DMS 273 (cell line): Measurements from ENCODE around the gene BRAP.
"Not testable (repeated sequence)": the region's sequence is repeated elsewhere in the genome, so short reads cannot be mapped to it uniquely, and the experiment has no call there.

Experiments
- DNase-seq: peaks from one replicate; lab custom pipeline; 2025; ENCODE audit not compliant: unreplicated experiment; lab: John Stamatoyannopoulos, UW

Gene BRAP

DNA sequence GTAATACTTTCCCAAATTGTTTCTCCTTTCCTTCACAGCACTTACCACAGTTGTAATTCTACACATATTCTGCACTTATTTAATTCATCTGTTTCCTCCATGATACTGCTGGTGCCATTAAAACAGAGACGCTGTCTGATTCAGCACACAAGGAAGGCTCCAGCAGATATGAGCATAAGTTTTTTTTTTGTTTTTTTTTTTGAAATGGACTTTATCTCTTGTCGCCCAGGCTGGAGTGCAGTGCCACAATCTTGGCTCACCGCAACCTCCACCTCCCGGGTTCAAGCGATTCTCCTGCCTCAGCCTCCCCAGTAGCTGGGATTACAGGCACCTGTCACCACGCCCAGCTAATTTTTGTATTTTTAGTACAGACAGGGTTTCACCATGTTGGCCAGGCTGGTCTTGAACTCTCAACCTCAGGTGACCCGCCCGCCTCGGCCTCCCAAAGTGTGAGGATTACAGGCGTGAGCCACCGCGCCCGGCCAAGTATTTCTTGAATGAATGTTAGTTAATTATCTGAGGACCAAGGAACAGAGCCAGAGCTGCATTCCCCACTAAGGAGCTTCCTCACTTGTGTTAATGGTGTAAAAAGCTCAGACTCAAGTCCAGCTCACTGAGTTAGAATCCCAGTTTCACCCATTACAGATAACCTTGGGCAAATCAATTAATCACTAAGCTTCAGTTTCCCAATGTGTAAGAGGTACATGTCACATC is 1.1 kb downstream of the BRAP start:
- not testable (repeated sequence) for DNase-seq

DNA sequence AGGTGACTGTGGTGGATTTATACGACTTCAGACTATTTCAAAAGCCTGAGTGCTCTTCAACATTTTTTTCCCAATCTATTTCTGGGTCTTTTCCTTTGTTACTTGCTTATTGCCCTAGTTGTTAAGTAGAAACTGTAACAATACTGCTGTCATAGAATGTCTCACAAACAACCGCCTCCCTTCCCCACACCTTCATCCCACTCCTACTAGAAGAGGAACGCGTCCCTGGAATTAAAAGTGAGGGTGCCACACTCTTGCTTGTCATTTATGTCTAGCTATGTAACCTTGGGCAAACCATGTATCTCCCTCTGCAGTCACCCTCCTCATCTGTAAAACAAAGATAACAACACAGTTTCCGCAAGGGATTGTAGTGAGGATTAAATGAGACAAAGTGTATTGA is 8.6 kb downstream of the BRAP start:
- no peak for DNase-seq

DNA sequence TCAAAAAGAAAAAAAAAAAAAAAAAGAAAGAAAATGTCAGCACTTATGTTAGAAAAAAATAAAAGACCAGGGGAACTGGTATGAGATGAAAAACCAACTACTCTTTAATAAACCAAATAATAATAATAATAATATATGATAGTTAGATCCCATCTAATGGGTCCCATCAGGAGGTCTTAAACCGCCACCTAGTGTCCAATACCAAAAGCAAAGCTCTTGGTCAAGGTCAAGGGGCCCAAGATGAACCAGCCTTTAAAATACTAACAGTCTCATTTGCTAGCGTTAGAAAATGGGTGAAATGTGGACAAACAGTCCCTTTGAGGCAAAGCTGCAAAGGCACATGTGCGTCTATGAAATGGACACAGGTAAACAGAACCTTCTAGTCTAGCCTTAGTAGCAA is 12.3 kb downstream of the BRAP start:
- DNase-seq, result peak; percentile 35

DNA sequence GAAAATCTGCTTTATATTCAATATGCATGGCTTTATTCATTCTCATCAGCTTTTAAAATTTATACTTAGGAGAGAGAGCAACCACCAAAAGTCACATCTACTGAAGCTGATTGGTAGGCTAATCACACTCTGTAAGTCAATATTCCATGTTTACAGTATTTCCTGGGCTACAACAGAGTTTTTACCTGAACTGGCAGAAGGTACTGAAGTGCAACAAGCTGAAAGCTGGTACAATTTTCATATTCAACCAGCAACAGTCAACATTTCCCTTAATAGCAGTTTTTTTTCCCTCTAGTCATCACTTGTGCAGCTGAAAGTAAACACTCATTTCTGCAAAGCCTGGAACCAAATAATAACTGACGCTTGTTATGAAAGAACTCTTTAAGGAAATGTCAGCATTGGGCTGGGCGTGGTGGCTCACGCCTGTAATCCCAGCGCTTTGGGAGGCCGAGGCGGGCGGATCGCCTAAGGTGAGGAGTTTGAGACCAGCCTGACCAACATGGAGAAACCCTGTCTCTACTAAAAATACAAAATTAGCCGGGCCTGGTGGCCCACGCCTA is 12.9 kb downstream of the BRAP start:
- DNase-seq, result no peak

DNA sequence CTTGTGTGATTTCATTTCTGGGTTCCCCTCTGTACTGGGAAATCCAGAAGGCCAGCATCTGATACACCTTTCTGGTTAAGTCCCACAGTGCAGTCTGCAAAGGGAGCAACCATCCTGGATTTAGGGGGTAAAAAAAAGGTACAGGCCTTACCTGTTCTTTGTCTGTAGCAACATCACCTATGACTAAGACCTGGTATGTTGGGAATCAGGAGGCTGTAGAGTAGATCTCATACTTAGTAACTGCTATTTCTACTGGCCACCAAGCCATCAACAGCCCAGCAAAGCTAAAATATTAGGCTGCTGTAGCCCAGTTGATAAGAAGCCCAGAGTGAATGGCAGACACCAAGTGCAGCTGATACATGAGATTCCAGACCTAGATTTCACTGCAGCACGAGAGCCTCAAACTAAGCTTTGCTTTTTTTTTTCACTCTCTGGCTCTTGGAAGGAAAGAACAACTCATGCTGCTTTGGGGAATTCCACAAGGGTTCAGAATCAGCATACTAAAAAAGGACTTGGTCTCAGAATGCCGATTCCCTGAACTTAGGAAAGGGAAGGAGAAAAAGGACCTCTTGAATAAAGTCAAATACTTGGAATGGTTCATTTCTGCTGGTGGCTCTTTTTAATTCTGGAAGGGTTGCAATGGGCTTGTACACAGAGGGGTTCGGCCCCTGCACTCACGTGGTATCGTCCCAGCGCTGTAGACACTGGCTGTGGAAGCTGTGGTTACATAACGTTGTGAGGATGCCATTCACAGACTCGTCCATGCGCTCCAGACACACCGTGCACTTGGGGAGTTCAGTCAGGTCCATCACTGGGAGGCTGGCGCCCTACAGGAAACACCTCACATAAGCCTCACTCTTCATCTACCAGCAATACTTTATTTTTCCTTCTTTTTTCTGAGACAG is 20.5 kb downstream of the BRAP start:
- DNase-seq, result no peak

DNA sequence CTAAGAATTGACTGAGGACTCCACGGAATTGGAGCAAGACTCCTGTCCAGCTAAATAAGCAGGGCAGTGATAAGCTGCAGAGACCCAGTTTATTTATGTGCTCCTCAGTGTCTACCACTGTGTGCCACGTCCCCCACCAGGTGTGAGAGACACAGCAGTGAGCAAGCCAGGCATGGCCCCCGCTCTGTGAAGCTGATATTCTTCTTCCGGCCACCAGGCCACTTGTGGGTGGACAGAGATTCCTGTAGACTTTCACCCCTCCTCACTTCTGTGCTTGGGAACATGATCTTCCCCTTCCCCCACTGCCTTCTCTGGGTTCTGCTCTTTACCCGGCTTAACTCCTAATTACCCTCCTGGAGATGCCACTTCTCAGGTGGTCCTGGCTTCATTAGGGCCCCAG is 21.3 kb downstream of the BRAP start:
- DNase-seq, result no peak

DNA sequence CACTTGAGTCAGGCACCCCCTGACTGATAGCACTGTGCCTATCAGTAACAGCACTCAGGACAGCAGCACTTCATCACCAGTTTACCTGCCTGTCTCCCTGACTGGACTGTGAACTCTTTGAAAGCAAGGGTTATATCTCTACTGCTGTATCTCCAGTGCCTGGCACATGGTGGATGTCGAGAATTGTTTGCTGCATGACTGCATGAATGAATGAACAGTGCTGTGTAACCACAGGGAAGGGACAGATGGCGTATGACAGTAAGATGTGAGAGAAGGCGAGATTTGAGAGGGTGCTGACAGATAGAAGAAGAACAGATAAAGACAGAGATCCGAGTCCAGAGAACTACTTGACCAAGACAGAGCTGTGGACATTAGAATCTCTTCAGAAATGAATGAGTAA is 29.7 kb downstream of the BRAP start:
- no peak for DNase-seq

DNA sequence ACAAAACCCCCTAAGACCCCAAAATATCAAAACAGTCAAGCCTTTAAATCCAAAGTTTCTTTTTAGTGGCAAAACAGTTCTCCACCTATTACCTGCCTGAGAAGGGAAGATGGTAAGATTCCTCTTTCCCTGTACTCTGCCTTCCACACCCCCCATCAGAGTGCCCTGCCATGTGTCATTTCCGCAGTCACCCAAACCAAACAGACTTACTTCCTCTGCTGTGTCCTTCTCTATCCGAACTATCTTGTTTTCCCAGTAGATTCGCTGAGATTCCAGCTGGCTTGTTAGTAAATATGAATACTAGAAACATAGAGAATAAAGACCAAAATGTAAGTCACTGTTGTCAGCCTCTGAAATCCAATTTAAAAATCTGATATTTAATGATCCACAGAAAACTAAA is 30.4 kb downstream of the BRAP start:
- DNase-seq, result no peak

DNA sequence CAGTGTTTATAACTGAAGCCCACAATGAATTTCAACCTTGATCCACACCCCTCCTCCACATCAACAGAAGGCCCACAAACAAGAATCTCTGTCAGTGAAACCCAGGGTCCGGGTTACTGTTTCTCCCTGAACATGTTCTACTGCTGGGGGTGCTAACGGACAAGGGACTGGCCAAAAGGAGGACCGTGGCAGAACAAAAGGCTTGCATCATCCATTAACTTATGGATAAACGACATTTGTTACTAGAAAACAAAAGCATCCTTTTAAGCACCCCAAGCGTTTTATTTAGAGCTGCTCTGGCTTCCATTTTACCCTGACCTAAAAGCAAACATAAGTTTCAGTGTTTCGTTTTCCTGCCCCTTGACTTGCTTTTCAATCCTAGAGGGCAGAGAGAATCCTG is 32.2 kb downstream of the BRAP start:
- no peak for DNase-seq

DNA sequence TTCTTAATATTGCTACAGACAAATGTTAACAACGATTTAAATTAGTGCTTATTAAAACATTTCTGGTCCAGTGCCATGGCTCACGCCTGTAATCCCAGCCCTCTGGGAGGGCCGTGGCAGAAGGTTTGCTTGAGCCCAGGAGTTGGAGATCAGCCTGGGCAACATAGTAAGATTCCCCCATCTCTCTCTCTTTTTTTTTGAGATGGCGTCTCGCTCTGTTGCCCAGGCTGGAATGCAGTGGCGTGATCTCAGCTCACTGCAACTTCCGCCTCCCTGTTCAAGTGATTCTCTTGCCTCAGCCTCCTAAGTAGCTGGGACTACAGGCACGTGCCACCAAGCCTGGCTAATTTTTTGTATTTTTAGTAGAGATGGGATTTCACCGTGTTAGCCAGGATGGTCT is 33.2 kb downstream of the BRAP start:
- DNase-seq, result not testable (repeated sequence)

DNA sequence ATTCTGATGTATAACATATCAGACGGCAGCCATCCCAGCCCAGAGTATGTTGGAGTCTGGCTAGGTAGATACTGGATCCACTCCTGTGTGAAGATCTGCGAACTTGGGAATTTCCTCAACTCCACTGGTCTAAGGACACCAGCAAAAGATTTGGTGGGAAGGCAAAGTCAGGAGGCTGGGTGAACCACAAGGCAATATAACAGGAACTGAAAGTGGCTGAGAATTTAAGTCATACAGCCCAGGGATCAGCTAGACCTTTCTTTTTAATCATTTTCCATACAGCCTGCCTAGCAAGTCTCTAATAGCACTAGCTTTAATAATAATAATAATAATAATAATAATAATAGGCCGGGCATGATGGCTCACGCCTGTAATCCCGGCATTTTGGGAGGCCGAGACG is 34.8 kb downstream of the BRAP start:
- DNase-seq, result no peak

DNA sequence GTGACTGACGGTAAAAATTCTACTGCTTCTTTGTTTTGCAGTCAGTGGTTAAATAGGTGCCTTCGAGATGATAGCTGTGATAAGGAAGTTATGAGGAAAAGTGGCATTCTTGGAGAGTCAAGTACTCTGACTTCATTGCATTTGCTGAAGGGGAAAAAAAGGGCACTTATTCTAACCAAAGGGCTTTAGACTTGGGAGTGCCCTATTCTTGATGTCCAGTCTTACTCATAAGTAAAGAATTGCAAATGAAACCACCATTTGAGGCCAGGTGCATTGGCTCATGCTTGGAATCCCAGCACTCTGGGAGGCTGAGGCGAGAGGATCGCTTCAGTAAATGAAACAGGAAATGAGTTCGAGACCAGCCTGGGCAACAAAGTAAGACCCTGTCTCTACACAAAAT is 40.3 kb downstream of the BRAP start:
- no peak for DNase-seq

DNA sequence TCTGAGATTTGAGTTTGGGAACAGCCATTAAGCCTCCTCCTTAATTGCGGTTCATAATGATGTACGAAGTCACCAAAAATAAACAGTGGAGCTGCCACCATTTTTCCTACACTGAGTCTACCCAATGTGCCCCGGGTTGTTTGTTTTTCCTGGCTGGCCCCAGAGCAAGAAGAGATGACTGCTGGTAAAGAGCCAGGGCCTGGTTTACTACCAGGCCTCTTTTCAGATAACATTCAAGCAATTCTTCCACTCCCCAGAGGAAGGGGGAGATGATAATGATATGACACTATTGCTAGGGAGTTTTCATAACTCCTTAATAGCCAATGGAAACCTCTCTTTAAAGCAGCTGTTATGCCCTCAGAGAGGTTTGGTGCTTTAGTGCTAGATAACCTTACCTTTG is 42.3 kb downstream of the BRAP start:
- peak; percentile 25 for DNase-seq

DNA sequence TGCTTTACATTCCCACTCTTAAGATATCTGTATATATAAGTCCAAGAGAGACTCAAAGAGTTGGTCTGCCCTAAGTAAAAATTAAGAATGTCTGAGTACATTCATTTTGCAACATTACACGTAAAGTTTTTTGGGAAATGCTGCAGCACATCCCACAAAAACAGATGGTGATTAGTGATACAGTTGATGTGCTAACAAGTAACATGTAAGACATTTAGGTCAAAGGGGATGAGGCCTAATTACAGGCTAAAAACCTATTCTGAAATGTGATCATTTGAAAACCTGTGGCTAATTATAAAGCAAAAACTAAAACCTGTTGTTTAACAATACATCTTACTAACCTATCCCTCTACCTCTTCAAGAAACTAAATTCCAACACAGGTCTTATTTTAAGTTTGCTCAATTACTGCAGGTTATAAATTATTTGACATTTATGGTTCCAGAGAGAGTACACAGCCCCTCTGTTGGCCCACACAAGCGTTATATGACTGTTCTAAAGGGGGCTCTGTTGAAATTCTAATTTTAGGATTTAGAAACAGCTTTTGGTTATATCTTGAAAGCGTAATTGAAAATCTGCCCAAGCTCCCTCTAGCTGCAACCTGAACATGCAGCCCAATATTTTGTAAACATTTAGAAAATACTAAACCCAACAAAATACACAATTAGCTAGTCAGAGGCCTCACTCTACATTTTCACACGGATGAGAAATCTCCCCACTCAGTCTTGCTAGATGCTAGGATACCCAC is 42.9 kb downstream of the BRAP start:
- DNase-seq, result peak; percentile 50

DNA sequence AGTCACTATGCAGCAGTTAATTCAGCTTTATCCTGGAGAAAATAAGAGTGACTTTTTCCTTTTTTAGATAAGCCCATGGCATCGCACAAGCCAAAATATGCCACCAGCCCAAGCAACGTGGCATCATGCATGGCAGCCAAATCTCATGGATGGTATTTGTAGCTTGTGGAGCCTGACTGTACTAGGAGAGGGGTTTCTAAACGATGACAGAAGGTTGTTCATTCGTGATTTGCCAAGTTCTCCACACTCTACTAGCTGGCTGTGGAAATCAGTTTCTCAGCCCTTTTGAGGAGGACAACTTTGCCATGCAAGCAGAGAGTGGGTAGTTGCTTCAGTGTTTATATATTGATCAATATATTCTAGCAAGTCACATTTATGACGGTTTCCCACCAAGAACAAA is 45.2 kb downstream of the BRAP start:
- DNase-seq, result no peak

DNA sequence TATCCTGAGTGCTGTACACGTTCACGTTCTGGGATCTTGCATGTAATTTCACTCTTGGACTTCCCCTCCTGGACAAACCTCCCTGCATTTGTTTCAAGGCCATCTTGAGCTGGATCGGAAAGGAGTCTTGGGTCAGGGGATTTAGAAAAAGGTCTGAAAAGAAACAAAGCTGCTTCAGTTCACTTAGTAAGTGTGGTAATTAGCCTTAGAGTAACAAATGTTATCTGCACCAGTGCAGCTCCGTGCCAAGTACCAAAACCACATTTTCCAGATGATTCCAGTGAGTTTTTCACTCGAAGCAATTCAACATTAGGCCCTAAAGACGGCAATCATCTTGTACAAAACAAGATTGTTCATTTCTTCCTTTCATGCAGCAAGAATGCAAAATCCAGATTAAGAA is 47.2 kb downstream of the BRAP start:
- DNase-seq, result no peak

DNA sequence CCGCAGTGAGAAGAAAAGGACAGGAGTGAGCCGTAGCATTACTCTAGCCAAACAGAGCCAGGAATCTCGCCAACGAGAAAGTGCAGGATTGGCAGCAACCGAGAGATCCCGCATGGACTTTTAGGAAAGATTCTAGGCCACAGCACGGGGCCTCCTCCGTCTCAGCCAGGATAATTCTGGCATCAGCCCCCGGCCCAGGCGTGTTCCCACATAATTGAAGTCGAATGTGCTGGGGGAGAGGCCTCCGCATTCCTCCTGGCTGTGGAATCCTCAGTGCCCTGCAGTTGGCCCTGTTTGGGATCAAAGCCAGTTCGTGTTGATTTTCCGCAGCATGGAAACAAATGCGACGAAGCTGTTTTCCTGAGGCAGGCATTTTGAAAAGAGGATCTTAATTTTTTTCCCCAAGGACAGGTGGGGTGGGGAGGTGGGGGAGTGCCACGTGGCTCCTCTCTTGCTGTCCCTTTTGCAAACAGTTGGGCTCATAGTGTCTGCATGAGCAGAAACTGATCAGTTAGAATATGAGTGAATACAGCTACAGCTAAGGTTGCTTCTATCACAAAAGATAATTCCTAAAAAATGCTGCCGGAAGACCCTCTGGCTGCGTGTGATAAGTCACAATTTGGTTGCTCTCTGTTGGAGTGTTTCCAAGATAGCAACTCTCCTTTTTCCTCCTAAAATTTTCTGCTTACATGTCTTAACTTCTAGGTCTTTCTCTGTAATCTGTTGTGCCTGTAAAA is 49.4 kb downstream of the BRAP start:
- peak; percentile 61 for DNase-seq

DNA sequence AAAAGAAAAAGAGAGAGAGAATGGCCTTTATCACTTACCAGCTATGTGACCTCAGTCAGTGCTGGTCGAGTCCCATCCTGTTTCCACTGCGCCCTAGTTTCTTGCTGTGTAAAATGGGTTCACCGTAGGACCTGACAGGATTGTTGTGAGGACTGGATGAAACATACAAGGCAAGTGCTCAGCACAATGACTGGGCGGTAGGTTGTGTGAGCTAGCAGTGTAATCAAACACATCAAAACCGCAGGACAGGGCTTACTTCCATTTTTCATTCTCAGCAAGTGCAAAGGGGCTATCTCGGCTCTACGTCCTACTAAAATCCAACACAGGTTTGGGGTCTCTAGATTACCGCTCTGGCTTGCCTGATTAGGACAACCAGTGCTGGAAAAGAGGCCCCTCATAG is 50.2 kb downstream of the BRAP start:
- DNase-seq, result peak; percentile 30

DNA sequence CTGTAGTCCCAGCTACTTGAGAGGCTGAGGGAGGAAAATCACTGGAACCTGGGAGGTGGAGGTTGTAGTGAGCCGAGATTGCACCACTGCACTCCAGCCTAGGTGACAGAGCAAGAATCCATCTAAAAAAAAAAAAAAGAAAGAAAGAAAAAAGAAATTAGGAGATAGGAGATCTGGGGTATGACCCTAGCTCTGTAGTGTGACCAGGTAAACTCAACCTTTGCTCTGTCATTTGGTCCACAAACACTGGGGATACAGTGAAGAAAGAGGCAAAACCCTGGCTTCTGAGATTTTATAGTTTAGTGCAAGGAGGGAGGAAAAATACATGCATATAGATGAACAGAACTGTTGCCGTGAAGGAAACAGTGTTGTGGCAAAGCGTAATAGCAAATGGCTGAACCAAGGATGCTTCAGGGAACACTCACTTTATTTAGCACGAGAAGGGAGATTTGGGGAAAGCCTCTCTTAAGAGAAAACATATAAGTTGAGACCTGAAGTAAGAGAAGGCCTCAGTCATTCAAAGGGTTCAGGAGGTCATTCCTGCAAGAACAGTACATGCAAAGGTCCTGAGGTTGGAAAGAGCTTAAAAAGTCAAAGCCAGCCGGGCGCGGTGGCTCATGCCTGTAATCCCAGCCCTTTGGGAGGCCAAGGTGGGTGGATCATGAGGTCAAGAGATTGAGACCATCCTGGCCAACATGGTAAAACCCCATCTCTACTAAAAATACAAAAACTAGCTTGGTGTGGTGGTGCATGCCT is 57.1 kb downstream of the BRAP start:
- no peak for DNase-seq

DNA sequence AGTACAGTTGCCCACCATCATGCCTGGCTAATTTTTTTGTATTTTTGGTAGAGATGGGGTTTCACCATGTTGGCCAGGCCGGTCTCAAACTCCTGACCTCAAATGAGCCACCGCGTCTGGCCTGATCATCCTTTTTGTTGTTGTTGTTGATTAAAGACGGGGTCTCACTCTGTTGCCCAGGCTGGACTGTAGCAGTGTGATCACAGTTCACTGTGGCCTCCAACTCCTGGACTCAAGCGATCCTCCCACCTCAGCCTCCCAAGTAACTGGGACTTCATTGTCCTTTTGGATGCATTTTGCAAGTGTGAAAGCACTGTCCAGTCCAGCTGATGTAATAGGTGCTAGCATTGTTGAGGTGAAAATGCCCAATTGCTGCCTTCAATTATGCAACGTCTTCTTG is 59.5 kb downstream of the BRAP start:
- DNase-seq, result no peak
